GM15510 (cell line): ENCODE measurements around the gene SYT7.

Source experiments
- POLR2A ChIP-seq: IDR thresholded peaks from 3 replicates; pipeline ENCODE4 v1.6.1; 2011; ENCODE audit warnings: borderline replicate concordance; ENCODE audit not compliant: insufficient read length; ENCODE audit errors: extremely low read depth

Gene SYT7

DNA sequence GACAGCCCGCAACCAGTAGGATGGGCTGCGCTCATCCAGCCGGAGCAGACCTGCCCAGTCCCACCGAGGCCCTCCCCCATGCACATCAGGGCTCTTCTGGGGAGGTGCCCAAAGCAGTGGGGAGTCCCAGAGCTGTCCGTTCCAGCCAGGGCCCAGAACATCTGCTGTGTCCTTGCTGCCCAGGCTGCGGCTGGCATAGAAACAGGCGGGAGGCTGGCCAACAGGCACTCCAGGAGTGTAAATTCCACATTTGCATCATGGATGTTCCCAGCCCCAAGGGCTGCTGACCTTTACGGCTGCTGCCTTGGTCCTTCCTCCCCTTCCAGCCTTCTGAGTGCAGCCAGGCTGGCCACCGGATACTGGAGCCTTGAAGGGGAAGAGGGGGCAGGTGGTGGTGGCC, 30.0 kb upstream of the SYT7 start:
- TF ChIP-seq POLR2A, result no peak

DNA sequence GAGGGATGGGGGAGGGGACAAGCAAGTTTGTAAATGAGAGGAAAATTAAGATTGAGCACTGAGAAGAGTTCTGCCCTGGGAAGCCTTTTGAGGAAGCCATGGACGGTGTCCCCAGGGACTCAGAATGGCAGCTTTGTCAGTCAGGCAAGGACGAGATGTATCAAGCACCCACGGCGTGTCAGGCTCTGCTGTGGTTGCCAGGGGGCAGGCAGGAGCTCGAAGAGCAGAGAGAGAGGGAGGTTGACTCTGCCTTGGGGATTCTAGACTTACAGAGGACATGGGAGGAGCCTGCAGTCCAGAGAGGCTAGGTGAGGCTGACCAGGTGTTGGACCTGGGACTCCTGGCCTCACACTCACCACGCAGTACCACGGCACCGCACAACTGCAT, 29.1 kb upstream of the SYT7 start:
- no peak for TF ChIP-seq POLR2A

DNA sequence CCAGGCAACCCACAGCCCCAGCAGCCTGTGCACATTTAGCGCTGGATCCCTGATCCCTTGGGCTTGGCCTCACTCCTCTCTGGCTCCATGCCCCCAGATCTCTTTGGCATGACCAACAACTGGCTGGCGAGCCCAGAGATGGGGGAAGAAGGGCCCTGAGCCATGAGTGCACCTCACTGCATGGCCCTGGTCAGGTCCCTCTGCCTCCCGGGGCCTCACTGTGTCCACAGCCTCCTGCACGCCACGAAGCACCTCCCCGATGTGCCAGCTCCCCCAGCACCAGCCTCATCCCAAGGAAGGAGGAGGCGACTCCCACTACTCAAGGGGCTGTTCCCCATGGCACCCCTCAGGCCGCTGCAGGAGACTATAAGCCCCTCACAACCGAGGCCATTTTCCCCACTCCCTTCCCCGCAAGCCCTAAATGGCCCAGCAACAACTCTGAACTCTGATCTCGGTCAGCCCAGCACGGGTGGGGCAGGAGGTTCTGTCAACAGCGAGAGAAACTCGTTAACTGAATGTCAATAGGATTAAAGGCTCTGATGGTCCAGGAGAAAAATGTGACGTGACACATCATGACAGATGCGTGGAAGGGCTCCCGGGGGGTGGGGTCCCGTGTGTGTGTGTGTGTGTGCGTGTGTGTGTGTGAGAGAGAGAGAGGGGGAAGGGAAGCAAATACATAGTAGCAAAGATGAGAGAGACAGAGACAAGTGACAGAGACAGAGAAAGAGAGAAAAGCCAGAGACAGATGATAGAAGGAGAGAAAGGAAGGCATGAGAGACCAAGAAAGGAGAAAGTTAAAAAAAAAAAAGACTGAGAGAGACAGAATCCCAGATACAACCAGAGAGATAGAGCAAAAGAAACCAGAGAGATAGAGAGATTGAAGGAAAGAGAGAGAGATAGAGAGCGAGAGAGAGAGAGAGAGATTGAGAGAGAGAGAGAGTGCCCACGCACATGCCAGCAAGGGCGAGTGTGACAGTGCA, 28.4 kb upstream of the SYT7 start:
- no peak for TF ChIP-seq POLR2A

DNA sequence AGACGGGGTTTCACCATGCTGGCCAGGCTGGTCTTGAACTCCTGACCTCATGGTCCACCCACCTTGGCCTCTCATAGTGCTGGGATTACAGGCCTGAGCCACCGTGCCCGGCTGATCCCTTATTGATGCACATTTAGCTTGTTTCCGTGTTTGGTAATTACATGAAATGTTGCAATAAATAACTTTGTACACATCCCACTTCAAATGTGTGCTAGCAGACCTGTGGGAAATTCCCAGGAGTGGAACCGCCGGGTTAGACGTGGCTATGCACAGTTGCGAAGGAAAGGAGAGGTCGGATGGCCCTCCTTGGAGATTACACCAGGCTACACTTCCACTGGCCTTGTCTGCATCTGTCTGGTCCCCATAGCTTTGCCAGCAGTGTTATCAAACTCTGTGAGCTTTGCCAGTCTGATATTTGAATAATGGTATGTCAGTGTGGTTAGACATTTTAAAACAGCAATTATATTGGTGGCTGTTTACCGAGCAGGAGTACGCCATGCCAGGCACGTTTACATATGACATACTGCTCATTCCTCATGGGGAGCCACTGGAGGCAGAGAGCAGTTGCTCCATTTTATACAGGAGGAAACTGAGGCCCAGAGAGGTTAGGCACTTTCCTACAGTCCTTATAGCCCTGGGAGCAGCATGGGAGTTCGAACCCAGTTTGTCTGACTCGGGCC, 27.2 kb upstream of the SYT7 start:
- no peak for TF ChIP-seq POLR2A

DNA sequence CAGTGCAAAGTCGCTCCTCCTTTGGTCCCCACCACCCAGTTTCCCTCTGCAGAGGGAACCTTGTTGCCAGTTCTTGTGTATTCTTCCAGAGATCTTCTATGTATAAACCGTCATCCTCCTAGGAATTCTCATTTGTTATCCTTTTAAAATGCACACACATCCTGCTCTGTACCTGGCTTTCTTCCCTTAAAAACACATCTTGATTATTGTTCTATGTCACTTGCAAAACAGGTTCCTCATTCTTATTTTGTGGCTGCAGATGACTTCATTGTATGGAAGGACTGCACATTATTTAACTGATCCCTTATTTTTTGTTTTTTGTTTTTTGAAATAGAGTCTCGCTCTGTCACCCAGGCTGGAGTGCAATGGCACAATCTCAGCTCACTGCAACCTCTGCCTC, 26.6 kb upstream of the SYT7 start:
- TF ChIP-seq POLR2A, result no peak

DNA sequence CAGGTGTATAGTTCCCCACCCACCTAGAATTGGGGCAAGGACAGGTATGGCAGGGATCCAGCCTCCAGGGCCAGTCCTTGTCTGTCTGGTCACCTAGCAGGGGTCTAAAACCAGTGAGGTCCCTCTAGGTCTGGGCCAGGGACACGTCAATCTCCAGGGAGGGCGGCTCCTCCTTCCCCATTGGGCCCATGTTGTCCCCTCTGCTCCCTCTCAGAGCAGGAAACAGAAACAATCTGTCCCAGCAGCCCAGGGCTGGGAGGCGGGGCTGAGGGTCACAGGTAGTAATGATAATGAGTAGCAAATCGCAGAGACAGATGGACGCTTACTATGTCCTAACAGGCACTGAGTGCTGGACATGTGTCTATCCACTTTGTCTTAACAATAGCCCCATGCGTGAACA, 22.8 kb upstream of the SYT7 start:
- TF ChIP-seq POLR2A, result no peak

DNA sequence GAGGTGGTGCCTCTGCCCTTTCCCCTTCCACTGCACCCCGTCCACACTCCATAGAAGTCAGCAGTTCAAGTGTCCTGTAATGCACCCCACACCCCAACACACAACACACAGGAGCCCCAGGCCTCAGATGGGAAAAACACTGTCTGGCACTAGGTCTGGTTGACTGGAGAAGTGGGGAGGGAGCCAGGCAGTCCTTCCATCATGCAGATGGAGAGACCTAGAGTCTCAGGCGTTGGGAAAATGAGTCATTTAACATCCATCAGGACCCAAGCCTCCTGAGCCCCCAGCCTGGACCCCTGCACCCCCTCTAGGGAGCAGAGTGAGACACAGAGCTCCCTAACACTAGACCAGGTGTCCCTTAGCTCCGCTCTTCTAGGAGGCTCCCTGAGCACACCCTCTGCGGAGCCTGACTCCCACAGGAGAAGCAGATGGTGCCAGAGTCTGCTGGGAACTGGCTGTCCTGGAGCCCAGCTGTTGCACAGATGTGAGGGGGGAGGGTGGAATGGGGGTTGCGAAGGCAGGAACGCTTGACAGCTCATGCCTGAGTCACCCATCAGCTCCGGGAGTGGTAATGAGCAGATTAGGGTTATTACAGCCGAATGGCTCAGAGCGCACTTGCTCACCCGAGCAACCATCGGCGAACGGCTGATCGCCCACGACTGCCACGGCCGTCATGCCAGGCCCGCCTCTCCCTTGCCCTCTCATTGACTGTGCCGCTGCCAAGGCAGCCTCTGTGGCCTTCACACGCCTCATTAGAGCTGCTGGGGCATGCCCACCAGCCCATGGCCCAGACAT, 22.1 kb upstream of the SYT7 start:
- TF ChIP-seq POLR2A, result no peak

DNA sequence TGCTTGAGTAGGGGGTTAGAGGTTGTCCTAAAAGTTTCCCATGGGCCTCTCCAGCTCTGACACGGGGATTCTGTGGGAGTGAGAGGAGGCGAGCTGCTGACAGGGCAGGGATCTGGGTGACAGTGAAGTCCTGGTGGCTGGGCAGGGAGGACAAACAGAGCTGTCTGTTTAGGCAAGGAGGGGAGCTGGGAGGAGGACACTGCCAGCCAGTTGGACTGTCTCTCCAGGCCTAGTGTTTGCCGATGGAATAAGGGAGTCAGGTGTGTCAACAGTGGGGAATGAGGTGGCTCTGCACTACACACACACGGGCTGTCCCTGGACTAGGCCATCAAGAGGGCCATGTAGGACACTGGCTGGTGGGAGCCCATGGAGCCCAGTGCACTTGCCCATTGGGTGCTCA, 20.6 kb upstream of the SYT7 start:
- no peak for TF ChIP-seq POLR2A

DNA sequence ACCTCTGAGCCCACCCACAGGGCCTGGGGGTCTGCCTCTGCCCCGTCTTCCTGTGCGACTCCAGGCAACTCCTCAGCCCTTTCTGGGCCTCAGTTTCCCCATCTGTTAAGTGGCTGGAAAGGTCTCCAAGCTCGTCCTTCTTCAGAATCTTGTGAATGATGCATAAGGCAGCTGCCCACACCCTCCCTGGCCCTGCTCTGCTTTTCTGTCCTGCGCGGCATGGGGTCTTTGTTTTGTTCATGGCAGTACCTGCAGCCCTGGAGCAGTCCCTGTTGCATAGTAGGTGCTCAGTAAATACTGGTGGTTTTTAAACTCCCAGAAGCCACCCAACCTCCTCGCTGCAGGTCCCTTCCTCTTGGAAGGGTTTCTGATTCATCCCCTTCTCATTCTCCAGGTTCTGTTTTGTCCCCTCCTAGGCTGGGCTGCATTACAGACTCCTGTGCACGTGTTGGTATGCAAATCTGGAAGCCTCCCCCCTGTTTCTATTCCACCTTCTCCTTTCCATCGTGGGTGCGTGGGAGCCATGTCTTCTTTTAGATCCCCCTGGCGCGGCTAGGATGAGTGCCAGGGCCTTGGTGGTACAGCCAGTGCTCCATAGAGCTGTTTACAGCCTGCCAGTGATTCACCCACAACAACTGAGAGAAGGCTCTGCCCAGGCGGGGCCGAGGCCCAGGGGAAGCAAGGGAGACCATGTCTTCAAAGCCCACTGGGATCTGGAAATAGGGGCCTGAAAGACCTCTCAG, 19.3 kb upstream of the SYT7 start:
- no peak for TF ChIP-seq POLR2A

DNA sequence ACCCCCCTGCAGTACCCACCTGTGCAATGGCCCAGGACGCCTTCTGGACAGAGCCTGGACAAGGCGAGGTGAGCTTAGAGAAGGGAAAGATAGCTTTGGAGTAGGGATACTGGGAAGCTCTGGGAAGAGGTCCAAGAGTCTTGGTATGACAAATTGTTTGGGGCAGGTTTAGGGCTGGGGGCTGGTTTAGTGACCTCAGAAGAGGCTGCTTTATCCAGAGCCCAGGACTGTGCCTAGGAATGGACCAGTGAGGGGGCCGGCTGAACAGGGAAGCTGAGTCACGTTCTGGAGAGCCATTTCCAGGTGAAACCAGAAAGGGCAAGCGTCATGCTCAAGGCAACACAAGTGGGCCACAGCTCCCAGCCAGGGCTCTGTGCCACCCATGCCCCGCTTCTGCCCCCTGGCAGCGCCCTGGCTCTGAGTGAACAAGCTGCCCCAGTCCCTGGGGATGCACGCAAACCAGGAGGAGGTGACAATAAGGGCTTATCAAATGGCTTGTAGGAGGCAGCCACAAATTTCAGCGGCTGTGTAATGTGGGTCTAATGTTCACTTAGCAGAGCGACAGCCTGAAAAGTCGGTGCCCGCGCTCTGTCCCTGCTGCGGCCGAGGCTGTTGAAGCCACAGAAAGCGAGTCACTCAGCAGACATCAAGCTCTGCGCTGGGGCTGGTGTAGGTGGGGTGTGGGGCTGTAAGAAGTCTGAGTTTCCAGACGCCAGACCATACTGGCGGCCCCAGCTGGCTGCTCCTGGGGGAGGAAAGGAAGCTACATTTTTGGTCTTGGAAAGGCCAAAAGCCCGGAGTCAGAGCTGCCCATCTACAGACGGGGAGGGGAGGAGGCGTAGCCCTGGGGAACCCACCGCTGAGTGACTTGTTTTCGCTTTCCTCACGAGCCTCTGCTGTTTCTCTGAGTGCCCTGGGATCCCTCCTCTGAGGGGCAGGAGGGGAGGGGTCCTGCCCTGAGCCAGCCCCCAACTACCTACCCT, 18.3 kb upstream of the SYT7 start:
- no peak for TF ChIP-seq POLR2A

DNA sequence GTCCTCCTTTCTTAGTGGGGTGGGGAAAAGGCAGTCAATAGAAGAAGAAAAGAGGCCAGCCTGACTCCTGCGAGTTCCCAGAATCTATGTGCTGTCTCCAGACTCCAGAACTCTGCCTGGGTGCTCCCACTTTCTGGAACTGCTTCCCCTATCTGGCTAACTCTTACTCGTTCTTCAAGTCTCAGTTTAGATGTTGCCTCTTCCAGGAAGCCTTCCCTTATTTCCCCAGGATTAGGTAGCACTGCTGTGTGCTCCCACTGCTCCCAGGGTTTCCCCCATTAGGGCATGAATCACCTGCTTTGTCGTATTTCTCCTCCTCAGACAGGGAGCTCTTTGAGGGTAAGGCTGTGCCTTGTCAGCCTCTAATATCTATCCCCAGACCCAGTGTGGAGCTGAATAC, 17.5 kb upstream of the SYT7 start:
- no peak for TF ChIP-seq POLR2A

DNA sequence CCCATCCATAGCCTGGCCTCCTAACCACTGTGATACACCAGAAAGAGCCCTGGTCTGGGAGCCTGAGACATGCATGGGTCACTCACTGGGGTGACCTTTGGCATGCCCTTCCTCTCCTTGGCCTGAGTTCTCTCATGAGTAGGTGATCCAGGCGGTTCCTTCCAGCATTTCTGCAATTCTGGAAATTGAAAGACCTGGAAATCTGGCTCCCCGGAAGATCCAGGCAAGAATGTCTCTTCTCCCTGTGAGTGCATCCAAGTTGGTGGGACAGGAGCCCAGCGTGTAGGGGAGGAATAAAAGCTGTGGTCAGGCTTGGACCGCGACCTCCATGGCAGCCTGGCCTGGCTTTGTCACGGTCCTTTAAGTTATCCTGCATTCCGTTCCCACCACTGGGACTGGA, 16.1 kb upstream of the SYT7 start:
- no peak for TF ChIP-seq POLR2A

DNA sequence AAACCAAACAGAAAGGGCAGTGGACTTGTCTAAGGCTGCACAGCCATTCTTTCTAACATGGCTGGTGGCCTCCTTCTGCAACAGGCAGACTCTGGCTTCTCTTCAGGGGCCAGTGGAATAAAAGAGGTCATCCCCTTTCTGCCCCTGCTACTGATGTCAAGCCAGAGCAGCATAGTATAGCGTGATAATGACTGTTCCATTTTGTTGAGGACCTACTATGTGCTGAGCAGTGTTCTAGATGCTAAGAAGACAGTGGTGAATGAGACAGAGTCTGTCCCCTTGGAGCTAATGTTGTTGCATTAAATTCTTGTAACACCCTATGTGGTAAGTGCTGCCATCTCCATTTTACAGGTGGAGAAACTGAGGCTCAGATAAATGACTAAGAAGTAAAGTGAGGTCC, 15.7 kb upstream of the SYT7 start:
- no peak for TF ChIP-seq POLR2A

DNA sequence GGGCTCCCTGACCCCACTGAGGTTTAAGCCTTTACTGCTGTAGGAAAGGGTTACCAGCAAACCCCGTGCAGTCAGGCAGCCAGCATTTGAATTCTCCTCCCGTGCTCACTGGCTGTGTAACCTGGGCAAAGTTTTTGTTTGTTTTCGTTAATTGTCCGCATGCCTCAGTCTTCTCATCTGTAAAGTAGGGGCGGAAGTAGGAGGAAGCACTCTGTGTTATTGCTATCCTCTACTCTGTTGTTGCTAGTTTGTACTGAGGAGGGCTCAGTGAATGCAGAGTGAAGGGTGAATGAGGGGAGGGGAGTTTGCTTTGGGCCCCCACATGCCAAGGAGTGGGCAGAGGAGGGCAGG, 14.0 kb upstream of the SYT7 start:
- no peak for TF ChIP-seq POLR2A

DNA sequence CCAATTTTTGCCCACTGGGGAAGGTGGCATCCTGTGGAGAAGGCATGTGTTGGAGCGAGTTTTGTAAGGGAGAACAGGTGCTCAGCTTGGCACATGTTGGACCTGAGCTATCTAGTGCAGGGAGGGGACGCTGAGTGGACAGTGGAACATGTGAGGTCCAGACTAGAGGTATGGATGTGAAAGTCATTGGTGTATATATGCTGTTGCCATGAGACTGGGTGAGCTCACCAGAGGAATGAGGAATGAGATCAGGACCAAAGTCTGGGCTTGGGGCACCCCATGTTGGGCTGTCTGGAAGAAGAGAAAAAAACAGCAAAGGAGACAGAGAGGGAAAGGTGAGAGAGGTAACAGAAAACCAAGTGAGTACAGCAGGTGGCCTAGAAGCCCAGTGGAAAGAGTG, 12.3 kb upstream of the SYT7 start:
- no peak for TF ChIP-seq POLR2A
